SH-SY5Y (cell line): Measurements from ENCODE around the gene HMOX1.

Source experiments
- GATA2 ChIP-seq: IDR thresholded peaks from 2 replicates; pipeline ENCODE4 v1.6.1; 2011; ENCODE audit warnings: mild to moderate bottlenecking, low read depth, low read length
- GATA3 ChIP-seq: IDR thresholded peaks from 2 replicates; pipeline ENCODE4 v1.6.1; 2011; ENCODE audit warnings: low read depth, mild to moderate bottlenecking, low read length, moderate library complexity

GRCh38 chr22:35407362-35407761 lies 26.5 kb downstream of the HMOX1 start:
- TF ChIP-seq GATA2 (no peak), GATA3 (no peak)
